HG03378 (cell line): Measurements from ENCODE around the gene CBFA2T3.
"Not testable (repeated sequence)": the region's sequence is repeated elsewhere in the genome, so short reads cannot be mapped to it uniquely, and the experiment has no call there.

Source experiments
- ATAC-seq: cut with Tn5 transposase; IDR thresholded peaks from one replicate; pipeline ENCODE4 v1.9.1; 2021; ENCODE audit warnings: mild to moderate bottlenecking, moderate library complexity; ENCODE audit not compliant: unreplicated experiment

The CBFA2T3 gene

GRCh38 chr16:88977018-88977811 is at the start of gene CBFA2T3:
Gene CBFA2T3, minus strand, starts transcription at chr16:88977207. Its CDS starts 400 bp downstream, at chr16:88976807.
- ATAC-seq = no peak

GRCh38 chr16:89026121-89026612 is 49.2 kb upstream of the CBFA2T3 start:
- ATAC-seq = peak; percentile 51

- no peak for ATAC-seq
Measured at GRCh38 chr16:89025636-89026035, 48.6 kb upstream of the CBFA2T3 start.

GRCh38 chr16:89024546-89025060 is 47.6 kb upstream of the CBFA2T3 start:
- ATAC-seq = no peak

GRCh38 chr16:89023621-89024511 is 46.9 kb upstream of the CBFA2T3 start:
- no peak for ATAC-seq

GRCh38 chr16:89023151-89023551 is 46.1 kb upstream of the CBFA2T3 start:
- ATAC-seq = no peak

- no peak for ATAC-seq
Measured at GRCh38 chr16:89022051-89022836, 45.2 kb upstream of the CBFA2T3 start.

- no peak for ATAC-seq
Measured at GRCh38 chr16:89020925-89021595, 44.1 kb upstream of the CBFA2T3 start.

GRCh38 chr16:89020068-89020924 is 43.3 kb upstream of the CBFA2T3 start:
- no peak for ATAC-seq

- ATAC-seq = no peak
Measured at GRCh38 chr16:89019511-89019910, 42.5 kb upstream of the CBFA2T3 start.

GRCh38 chr16:89018282-89019158 is 41.5 kb upstream of the CBFA2T3 start:
- ATAC-seq = no peak

- ATAC-seq = no peak
Measured at GRCh38 chr16:89017543-89018281, 40.7 kb upstream of the CBFA2T3 start.

- ATAC-seq = not testable (repeated sequence)
Measured at GRCh38 chr16:89016561-89016960, 39.6 kb upstream of the CBFA2T3 start.

GRCh38 chr16:89015271-89015859 is 38.4 kb upstream of the CBFA2T3 start:
- ATAC-seq = no peak

- no peak for ATAC-seq
Measured at GRCh38 chr16:89014403-89015230, 37.6 kb upstream of the CBFA2T3 start.

GRCh38 chr16:89013692-89014402 is 36.8 kb upstream of the CBFA2T3 start:
- ATAC-seq = no peak
